Renal pelvis (tissue), 12 donors: ENCODE results near the gene ANKRD7. TPM values are rescaled to one million over a fixed set of nuclear protein-coding genes. Genes with fewer than 3 reads are reported as not detected.
A peak's percentile ranks its signal among the peaks of the same experiment; 100 is the strongest.

ENCODE experiments used
- DNase-seq: peaks from one replicate; pipeline ENCODE4 v3.0.0-alpha.2; 2013
- long read RNA-seq, 16 experiments: transcript quantifications; one replicate each; lab custom pipeline, GENCODE V29; 2026
- polyA plus RNA-seq, 3 donors: library from polyadenylated mRNA; unstranded; fragments of 120-200 nt; gene quantifications; one replicate each; pipeline ENCODE4 v1.2.1, GENCODE V29; 2013; ENCODE audit not compliant: insufficient read length in 3 of 3

ANKRD7 gene, protein sequence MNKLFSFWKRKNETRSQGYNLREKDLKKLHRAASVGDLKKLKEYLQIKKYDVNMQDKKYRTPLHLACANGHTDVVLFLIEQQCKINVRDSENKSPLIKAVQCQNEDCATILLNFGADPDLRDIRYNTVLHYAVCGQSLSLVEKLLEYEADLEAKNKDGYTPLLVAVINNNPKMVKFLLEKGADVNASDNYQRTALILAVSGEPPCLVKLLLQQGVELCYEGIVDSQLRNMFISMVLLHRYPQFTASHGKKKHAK
- polyA plus RNA-seq, result 1 to 10 TPM; 2.3 to 3.4 (median 3.2) TPM
- long read RNA-seq, donor 1, result 0 reads
- long read RNA-seq, donor 2, result 0 reads
- long read RNA-seq, donor 3, result 0 reads
- long read RNA-seq, donor 4, result 0 reads
- long read RNA-seq, donor 5, result 0 reads
- long read RNA-seq, donor 6, result 0 reads
- long read RNA-seq, donor 7, result 0 reads
- long read RNA-seq, donor 8, result 0 reads
- long read RNA-seq, donor 9, result 0 reads
- long read RNA-seq, donor 10, result 0 reads
- long read RNA-seq, donor 11, result 0 reads
- long read RNA-seq, donor 12, result 0 reads
- long read RNA-seq, donor 13, result 0 reads
- long read RNA-seq, donor 14, result 0 reads
- long read RNA-seq, donor 15, result 0 reads
- long read RNA-seq, donor 16, result 0 reads

DNA sequence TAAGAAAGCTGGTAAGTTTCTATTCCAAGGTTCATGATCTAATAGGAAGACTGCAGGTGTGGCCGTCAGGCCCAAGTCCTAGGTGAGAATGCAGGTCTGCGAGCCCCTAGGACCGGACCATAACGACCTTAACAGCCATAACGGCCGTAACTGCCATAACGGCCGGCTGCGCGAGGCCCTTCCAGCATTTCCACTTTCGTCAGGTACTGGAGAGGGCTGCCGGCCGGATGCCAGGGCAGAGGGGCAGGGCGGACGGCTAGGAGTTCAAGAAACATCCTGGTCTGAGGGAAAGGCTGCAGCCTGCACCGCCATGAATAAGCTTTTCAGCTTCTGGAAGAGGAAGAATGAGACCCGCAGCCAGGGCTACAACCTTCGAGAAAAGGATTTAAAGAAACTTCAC lies at the start of gene ANKRD7:
ANKRD7 (plus strand) TSS at position 184 of the 400 bp plus-strand sequence; CDS start at position 311, 127 bp downstream.
- DNase-seq, result no peak

DNA sequence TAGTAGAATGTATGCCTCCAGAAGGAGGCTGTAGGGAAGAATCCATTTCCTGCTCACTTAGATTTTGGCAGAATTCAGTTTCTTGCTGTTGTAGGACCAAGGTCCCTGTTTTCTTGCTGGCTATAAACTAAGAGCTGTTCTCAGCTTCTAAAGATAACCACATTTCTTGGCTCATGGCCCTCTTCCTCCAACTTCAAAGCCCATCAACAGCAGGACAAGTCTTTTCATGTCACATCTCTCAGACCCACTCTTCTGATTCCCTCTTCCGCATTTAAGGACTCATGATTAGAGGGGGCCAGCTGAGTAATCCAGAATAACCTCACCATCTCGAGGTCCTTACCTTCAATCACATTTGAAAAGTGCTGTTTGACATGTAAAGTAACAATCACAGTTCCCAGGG lies 48.8 kb upstream of the ANKRD7 start:
- DNase-seq, result no peak

DNA sequence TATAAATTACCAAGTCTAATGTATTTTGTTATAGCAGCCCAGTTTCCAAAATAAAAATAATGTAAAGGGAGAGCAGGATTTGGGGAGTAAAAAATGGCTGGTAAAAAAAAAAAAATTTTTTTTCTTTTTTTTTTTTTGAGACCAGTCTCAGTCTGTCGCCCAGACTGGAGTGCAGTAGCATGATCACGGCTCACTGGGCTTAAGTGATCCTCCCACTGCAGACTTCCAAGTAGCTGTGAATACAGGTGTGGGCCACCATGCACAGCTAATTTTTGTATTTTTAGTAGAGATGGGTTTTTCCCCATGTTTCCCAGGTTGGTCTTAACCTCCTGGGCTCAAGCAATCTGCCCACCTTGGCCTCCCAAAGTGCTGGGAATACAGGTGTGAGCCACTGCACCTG lies 45.3 kb upstream of the ANKRD7 start:
- DNase-seq, result no peak

DNA sequence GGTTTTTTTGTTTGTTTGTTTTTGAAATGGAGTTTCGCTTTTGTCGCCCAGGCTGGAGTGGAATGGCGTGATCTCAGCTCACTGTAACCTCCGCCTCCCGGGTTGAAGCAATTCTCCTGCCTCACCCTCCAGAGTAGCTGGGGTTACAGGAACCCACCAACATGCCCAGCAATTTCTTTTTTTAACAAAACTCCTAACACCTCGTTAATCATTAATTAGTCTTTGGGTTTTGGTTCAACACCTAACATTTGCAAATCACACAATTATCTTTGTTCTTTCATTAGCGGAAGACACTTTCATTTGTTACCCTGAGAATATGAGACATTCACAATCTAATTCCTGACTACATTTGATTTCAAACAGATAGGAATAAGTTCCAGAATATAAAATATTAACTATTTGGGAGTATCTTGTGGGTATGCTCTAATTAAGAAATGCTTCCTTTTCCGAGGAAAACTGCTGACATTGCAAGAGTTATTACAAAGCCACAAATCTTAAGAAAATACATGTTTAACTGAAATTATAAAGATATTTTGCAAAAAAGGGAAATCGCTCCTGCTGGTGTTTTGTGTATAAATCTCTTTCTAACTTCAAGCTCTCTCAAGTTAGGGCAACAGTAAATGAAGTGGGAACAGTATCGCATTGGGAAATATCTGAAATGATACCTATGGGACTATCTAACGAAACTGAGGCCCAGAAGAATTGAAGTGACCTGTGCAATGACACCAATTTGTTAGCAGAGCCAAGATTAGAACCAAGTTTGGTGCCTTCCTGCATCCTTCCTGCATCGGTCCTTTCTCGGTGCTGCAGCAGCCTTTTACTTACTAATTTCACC lies 41.7 kb upstream of the ANKRD7 start:
- DNase-seq, result peak; percentile 16

DNA sequence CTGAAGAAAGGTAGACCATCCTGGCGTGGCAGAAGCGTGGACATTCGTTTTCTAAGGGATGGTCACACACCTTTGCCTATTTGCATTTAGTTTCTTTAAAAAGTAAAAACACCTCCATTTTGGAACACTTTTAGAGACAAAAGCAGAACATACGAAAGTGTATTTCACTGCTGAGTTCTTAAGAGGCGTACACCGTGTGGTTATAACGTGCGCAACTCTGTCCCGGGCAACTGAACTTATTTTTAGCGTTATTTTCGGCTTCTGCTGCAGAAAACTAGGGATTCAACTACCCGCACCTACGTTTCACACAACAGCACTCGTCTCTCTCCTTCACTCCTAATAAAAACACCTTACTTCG lies 41.1 kb upstream of the ANKRD7 start:
- DNase-seq, result no peak

DNA sequence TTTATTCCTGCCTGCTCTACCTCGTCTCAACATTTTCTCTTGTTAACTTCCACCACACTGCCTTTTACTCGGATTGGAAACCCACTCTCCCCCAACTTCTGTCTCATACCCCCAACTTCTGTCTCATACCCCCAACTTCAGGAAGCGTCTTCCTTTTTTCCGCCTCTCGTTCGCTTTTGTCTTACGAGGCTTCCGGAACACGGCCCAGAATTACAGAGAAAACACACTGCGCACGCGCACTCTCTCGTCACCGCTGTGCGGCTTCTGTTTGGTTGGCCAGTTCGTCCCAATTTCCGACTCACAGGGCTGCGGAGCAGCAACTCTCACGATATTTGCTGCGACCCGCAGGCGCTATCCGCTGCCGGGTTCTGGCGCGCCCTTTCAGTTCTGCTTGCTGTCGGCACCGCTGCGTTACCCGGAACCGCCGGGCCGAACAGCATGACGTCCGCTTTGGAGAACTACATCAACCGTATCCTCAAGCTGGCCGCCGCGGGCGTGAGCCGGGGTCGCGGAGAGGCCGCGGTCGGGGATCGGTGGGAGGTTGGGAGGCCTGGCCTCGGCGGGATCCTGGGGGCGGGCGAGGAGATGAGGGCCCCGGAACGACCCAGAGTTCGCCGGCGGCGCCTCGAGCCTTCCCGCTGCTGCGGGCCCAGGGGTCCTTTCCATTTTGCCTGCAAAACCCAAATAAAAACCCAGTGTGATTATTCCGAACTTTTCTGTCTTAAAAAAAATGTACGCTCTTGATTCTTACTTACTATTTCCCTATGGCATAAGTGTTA lies 40.5 kb upstream of the ANKRD7 start, which contains the start of gene LSM8:
LSM8 (plus strand) TSS at position 379 of the 779 bp plus-strand sequence; CDS start at position 439, 60 bp downstream.
- DNase-seq, result peak; percentile 99

DNA sequence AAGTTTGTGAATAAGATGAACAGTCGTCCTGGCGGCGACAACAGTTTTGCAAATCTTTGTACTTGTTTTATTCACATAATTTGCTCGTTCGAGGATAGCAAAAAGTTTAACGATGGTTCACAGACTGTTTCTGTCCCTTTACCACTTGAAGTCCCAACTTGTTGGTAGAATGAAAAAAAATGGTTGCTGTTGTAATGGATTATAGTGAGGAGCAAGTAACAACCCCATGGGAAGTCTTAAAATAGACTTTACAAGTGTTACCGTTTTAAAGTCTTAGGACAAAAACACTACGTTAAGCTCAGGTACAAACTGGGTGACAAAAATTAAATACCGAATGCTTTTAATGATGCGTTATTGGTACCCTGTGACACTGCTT lies 40.0 kb upstream of the ANKRD7 start:
- DNase-seq, result peak; percentile 15

DNA sequence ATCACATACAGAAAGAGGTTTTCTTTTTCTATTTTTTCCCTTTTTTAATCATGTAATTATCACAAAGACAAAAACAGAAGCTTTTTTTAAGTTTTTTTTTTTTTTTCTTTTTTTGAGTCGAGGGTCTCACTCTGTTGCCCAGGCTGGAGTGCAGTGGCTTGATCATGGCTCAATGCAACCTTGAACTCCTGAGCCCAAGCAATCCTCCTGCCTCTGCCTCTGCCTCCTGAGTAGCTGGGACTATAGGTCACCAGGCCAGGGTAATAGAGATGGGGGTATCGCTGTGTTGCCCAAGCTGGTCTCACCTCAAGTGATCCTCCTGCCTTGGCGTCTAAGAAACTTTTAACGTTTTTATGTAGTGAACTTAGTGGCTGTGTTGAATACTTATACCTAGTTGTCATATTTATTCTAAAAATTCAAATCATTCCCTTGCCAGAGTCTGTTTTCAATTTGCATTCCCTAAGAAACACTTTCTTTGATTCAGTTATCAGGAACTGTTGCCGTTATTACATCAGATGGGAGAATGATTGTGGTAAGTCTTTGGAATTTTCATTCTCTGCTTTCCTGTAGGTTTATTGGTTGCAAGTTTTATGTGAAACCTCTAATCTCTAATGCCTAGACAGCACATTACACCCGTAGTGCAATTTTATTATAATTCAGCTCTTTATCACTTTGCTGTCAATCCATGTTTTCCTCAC lies 39.2 kb upstream of the ANKRD7 start:
- no peak for DNase-seq

DNA sequence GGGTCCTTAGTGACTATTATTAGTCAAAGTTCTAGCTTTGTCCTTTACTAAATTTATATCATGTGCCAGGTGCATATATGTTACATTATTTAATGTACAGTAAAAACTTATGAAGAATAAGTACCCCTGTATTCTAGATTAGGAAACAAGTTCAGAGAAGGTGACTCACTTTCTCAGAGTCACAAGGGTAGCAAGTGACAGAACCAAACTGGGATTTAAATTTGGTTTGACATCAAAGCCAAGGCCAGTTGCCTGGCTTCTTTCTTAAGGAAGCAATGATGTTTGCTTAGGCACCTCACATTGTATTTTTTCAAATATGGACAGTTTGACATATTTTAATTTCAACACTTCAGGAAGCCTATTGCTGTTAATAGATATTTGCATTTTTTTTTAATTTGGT lies 38.0 kb upstream of the ANKRD7 start:
- DNase-seq, result no peak

DNA sequence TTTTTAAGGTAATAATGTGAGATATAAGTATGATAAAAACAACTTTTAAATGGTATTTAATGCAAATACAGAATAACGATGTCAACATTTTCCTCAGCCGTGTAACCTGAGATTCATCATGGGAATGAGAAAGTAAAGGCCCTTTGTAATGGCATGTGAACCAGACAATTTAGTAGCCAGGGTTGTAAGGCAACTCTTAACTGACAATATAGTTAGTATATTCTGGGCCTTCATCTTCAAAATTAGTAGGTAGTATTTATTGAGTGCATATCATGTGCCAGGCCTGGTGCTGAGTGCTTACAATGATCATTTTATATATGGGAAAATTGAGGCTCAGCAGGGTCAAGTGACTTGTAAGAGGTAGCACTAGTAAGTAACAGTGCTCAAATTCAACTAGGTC lies 29.9 kb upstream of the ANKRD7 start:
- no peak for DNase-seq

DNA sequence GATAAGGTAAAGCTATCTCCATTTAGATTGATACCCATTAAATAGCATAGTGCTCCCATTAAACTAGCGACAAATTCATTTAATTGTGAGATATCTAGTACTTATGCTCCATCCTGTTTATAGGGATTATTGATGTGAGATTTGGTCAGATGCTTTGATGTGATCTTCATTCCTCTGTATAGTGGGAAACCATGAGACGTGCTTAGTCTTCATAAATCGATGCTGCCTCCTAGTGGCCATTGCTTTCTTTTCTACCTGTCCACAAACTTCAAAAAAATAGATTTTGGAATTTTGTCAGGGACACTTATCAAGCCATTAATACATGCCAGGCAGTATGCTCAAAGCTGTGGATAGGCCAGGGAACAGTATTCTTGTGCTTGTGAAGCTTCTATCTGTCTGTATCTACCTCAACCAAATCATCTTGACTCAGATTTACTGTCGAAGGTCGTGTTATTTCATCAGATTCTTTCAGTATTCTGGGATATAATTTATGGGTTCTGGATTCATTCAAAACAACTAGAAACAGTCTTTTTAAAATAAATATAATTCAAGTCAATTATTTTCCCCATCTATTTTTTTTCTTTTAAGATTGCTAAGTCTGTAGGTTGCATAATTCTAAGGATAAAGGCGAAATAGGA lies 28.5 kb upstream of the ANKRD7 start:
- peak; percentile 57 for DNase-seq

DNA sequence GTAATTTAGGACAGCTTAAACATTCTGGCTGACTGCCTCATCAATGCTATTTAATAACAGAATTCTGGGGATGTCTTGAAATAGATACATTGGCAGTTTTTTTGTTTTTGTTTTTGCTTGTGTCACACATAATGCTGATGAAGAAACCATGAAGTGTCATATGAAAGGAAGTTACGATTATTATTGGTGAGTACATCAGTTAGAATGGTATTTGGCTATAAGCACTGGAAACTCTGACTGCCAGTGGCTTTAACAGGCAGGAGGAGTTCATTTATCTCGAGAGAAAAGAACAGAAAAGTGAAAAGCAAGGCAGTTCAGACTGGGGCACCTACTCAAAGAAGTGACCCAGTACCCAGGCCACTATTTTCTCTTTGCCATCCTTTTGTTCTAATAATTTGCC lies 22.4 kb upstream of the ANKRD7 start:
- DNase-seq, result no peak

DNA sequence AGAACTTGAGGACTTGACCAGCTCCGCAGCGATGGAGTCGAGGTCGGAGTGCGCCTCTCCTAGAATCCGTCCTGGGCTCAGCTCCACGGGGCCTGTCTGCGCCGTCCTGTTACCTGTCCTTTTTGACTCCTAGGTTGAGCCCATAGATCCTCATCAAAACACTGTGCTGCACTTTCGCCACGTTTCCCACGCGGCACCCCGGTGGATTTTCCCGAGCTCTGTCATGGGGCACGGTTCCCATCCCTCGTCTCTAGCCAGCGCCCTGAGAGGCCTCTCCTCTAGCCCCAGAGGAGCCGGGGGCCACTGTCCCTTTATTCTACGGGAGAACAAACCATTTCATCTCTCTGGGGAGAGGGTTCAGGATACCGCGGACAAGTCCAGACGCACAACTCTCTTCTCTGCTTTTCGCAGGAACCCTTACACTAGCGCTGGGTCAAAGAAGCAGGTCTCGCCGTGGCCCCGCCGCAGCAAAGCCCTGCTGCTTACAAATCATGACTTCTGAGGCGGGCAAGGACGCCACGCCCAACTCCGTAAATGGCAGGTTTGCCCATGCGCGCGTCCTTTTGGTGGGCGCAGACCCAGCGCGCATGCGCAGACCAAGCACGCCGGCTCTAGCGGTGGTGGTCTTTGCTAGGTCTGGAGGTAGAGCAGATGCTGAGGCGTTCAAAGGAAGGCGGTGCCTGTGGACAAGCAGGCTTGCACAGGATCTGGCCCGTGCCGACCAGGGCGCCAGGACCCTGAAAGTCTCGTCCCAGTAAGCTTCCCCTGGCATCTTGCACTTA lies 10.3 kb upstream of the ANKRD7 start:
- peak; percentile 89 for DNase-seq

DNA sequence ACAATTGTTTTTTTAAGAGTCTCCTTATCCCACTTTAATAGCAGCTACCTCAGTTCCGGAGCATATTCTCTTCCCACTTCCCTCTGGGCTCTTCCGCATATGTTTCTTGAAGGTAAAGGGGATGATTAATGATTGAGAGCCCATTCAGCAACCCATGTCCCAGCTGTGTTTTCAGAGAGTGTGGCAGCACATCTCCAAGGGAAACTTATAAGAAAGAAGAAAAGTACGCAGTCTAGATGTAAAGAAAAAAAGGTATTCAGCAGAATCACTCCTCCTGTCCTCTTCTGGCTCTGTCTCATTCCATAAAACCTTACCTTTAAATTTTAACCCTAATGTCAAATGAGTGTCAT lies 9.7 kb upstream of the ANKRD7 start:
- no peak for DNase-seq

DNA sequence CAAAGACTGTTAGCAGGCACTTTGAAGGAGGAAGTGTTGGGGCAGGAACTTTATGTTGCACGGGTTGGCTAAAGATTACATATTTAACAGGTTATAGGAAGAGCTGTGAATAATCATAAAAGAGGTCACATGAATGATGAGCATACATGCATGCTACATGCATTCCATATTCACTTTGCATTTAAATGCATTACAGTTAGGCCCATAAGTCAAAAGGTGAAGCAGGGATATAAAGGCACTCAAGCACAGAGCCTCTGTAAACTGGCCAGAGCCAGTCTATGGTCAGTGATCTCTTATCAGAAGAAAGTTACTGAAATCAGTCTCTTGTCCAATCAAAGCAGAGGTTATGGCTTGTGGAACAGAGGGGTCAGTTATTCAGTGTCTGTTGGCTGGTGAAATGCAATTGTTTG lies 7.3 kb upstream of the ANKRD7 start:
- DNase-seq, result no peak

DNA sequence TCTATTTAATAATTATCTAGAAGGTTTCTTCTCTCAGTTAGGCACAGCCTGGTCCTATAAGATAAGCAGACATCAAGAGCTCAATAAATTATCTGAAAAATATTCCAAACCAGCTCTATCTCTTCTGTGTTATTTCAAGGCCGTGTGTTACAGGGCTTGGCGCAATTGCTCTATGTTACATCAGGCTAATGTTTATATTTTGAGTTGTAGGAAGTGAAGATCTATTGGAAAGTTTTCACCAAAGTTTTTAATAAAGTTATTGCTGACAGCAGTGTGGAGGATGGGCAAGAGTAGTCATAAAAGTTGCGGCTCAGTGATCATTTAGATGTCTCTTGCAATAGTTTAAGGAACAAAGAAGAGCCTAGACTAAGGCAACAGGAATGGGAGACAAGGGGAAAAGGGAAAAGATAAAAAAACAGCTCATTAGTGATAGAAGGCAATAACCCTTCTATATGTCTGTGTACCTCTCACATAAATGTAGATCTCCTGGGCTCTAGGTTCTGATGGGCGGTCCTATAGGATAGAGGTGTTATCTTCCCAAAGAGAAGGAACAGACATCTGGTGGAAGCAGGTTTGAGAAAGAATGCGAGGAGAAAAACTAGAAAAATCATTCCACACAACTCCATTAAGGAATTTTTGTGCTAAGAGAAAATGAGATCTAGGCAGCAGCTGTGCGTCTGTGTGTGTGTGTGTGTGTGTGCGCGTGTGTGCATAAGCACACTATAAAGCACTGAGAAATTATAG lies 5.9 kb upstream of the ANKRD7 start:
- DNase-seq, result no peak

DNA sequence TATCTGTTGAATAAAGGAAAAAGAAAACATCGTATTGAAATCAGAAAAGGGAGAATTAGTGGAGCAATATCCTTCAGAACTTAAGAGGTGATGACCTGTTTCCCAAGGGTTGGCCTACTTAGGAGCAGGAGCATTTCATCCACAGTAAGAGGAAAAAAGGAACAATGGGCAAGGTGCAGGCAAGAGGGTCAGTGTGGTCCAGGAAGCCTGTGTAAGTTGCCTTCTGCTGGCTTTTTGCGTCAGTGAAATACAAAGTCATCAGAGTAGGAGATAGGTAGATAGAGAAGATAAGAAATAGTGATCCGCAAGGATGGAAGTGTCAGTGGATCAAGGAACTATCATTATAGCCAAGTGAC lies 5.4 kb upstream of the ANKRD7 start:
- no peak for DNase-seq

DNA sequence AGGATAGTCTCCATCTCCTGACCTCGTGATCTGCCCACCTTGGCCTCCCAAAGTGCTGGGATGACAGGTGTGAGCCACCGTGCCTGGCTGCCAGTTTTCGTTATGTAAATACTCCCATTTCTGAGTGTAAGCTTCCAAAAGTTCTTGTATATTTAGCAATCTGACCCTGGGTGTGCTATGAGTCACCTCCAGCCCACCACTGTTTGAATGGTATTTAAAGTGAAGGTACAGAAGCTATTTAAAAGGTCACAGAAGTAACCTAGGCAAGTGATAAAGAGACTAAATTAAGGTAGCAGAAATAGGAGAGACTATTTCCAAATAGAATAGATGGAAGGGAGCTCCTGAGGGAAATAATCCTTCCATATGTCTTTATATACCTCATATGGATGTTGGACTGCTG lies 3.9 kb upstream of the ANKRD7 start:
- DNase-seq, result no peak

DNA sequence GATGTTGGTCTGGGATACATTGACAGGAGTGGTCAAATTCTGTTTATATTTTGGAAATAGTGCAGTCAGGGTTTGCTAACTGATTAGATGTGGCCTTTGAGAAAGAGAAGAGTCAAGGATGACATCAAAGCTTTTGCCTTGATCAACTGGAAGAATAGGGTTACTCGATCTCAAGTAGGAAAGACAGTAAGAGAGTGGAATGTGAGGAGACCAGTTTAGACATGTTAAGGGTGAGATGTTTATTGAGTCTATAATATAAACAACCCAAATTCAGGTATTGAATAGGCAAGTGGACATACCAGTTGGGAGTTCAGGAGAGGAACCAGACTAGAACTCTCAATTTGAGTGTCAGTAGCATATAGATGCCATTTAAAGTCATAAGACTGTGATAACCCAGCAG lies 1.9 kb upstream of the ANKRD7 start:
- no peak for DNase-seq
